ENCODE data around the gene BLMH. TPM values are rescaled to one million over a fixed set of nuclear protein-coding genes. Genes with fewer than 3 reads are reported as not detected.

BLMH gene
- total and polyA plus RNA-seq, 9 of the 15 experiments (the other 6 are each of a cell fraction or from before 2014, with no cell fraction given): 26.0 to 118 (median 67.3) TPM

DNA sequence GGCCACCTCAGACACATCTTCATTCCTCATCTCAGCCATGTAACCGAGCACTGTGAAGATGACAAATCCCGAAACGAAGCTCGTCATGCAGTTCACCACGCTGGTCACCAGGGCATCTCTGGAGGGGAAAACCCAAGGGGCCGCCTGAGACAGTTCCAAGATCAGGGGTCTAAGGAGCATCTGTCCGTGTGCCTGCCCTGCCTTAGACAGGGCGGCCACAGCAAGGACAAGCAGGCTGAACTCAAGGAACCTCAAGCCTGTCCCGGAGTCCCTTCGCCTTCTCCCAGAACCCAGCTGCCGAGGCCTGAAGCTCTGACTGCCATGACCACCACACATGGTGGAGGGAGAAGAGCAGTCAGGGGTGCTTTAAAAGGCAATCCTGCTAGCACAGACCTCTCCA is 79.0 kb downstream of the BLMH start:
- Histone ChIP-seq H3K4me2 (ENCODE audit: insufficient read depth, low read length) (no peak overlapping the region), H3K9me1 (ENCODE audit: control insufficient read depth, insufficient read depth, low read length) (no peaks in the 10 kb centered on the region), H3K4me3 (no peak overlapping the region), H3K27ac (ENCODE audit: extremely low read depth, low read depth, low read length) (no peak overlapping the region), H3K79me2 (ENCODE audit: control insufficient read depth, insufficient read depth, low read length) (no peaks in the 10 kb centered on the region), H4K20me1 (replicated peaks; ENCODE audit: control insufficient read depth, insufficient read depth, low read length) (no peaks in the 10 kb centered on the region), H3K36me3 (ENCODE audit: control insufficient read depth, insufficient read depth, low read length) (no peaks in the 10 kb centered on the region), H2AFZ (ENCODE audit: low read depth, low read length) (no peak overlapping the region), H3K27me3 (ENCODE audit: control insufficient read depth in 2 of 2, insufficient read depth in 2 of 2, low read length in 2 of 2) (peaks cover 7 to 30% of the 10 kb centered on the region in 2 experiments; a peak in 4 of 5 replicates), H3K9me3 (replicated peaks; ENCODE audit: control insufficient read depth, insufficient read depth, low read depth, low read length) (no peaks in the 10 kb centered on the region), H3K4me1 (replicated peaks in 1 of 2; ENCODE audit: control insufficient read depth in 2 of 2, insufficient read depth in 2 of 2, low read length in 2 of 2) (no peaks in the 10 kb centered on the region; a peak in 1 of 5 replicates), H3K9ac (ENCODE audit: insufficient read depth in 1 of 2, low read depth in 2 of 2, low read length in 2 of 2) (peak overlapping the region in 1 of 2 experiments; percentile 54; a peak in 1 of 4 replicates)
- WGBS (ENCODE audit: insufficient coverage, low coverage, missing lambda C conversion rate): 5% methylated on average over 8 of the region's 11 CpGs
- FAIRE-seq: no peak
- TF ChIP-seq, protein P1, sequence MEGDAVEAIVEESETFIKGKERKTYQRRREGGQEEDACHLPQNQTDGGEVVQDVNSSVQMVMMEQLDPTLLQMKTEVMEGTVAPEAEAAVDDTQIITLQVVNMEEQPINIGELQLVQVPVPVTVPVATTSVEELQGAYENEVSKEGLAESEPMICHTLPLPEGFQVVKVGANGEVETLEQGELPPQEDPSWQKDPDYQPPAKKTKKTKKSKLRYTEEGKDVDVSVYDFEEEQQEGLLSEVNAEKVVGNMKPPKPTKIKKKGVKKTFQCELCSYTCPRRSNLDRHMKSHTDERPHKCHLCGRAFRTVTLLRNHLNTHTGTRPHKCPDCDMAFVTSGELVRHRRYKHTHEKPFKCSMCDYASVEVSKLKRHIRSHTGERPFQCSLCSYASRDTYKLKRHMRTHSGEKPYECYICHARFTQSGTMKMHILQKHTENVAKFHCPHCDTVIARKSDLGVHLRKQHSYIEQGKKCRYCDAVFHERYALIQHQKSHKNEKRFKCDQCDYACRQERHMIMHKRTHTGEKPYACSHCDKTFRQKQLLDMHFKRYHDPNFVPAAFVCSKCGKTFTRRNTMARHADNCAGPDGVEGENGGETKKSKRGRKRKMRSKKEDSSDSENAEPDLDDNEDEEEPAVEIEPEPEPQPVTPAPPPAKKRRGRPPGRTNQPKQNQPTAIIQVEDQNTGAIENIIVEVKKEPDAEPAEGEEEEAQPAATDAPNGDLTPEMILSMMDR (IDR thresholded peaks at IDR 0.05 in 2 of 3, conservative IDR thresholded peaks at IDR 0.05 in 1 of 3; ENCODE audit: insufficient read depth in 2 of 3, low read depth in 1 of 3, low read length in 3 of 3): 0 out of 6 replicates have a peak, but pooled peaks of 1 of the 3 experiments have one; percentile 6
- no peak for TF ChIP-seq HNRNPUL1 (IDR thresholded peaks at IDR 0.05; ENCODE audit: low read length)
- in situ Hi-C loops (cut with MboI) (no loop called here), intact Hi-C loops (cut with micrococcal nuclease) (no loop called here)
- BruUV-seq (replicated peaks): no TSS peak
- CTCF ChIA-PET (ENCODE audit: low intra/inter-chr PET ratio): no interaction called here
- ATAC-seq: peak; percentile 71
- no peak for DNase-seq (ENCODE audit: extremely low read depth in 1 of 4, low spot score in 3 of 4)
- POLR2A ChIA-PET: interaction anchor here (0.7 to 1.3 kb wide), 3 partner anchors 9 to 25 kb away, joined by 3 to 6 read pairs (median 5); no protein-coding TSS in a partner anchor

DNA sequence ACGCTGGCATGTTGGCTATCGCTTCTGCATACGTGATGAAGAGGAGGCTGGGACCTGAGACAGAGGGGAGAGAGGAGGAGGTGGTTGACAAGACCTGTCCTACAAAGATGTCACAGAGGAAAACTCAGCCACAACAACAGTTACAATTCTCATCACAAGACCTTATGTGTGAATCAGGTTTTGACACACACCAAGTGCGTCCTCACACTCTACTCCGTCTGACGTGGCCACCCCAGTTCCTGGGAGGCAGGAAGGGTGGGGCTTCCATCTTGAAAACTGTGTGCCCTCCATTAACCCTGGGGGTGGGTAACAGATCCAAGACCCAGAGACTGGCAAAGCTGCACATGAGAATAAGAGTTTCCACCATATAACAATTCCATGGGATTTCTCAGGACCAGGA is 80.4 kb downstream of the BLMH start:
- Histone ChIP-seq H3K79me2 (ENCODE audit: control insufficient read depth, insufficient read depth, low read length) (no peaks in the 10 kb centered on the region), H3K4me3 (no peak overlapping the region), H4K20me1 (replicated peaks; ENCODE audit: control insufficient read depth, insufficient read depth, low read length) (no peaks in the 10 kb centered on the region), H3K4me2 (ENCODE audit: insufficient read depth, low read length) (no peak overlapping the region), H3K27me3 (ENCODE audit: control insufficient read depth in 2 of 2, insufficient read depth in 2 of 2, low read length in 2 of 2) (peaks cover 9 to 32% of the 10 kb centered on the region in 2 experiments; a peak in 4 of 5 replicates), H3K27ac (ENCODE audit: extremely low read depth, low read depth, low read length) (no peak overlapping the region), H3K36me3 (ENCODE audit: control insufficient read depth, insufficient read depth, low read length) (no peaks in the 10 kb centered on the region), H3K9ac (ENCODE audit: insufficient read depth in 1 of 2, low read depth in 2 of 2, low read length in 2 of 2) (no peak overlapping the region), H3K9me3 (replicated peaks; ENCODE audit: control insufficient read depth, insufficient read depth, low read depth, low read length) (no peaks in the 10 kb centered on the region), H2AFZ (ENCODE audit: low read depth, low read length) (0 out of 2 replicates have a peak overlapping the region, but pooled peaks have one; percentile 1), H3K9me1 (ENCODE audit: control insufficient read depth, insufficient read depth, low read length) (no peaks in the 10 kb centered on the region), H3K4me1 (replicated peaks in 1 of 2; ENCODE audit: control insufficient read depth in 2 of 2, insufficient read depth in 2 of 2, low read length in 2 of 2) (no peaks in the 10 kb centered on the region)
- ATAC-seq (no peak), FAIRE-seq (no peak), DNase-seq (ENCODE audit: extremely low read depth in 1 of 4, low spot score in 3 of 4) (no peak)
- ChIA-PET CTCF (ENCODE audit: low intra/inter-chr PET ratio) (no interaction called here), POLR2A (no interaction called here)
- 21% methylated on average over 6 of the region's 6 CpGs for WGBS (ENCODE audit: insufficient coverage, low coverage, missing lambda C conversion rate)
- intact Hi-C loops (cut with micrococcal nuclease) (no loop called here), in situ Hi-C loops (cut with MboI) (no loop called here)
- BruUV-seq (replicated peaks): no TSS peak
- TF ChIP-seq L3MBTL2 (IDR thresholded peaks at IDR 0.05): no peak
- TF ChIP-seq, protein P2, sequence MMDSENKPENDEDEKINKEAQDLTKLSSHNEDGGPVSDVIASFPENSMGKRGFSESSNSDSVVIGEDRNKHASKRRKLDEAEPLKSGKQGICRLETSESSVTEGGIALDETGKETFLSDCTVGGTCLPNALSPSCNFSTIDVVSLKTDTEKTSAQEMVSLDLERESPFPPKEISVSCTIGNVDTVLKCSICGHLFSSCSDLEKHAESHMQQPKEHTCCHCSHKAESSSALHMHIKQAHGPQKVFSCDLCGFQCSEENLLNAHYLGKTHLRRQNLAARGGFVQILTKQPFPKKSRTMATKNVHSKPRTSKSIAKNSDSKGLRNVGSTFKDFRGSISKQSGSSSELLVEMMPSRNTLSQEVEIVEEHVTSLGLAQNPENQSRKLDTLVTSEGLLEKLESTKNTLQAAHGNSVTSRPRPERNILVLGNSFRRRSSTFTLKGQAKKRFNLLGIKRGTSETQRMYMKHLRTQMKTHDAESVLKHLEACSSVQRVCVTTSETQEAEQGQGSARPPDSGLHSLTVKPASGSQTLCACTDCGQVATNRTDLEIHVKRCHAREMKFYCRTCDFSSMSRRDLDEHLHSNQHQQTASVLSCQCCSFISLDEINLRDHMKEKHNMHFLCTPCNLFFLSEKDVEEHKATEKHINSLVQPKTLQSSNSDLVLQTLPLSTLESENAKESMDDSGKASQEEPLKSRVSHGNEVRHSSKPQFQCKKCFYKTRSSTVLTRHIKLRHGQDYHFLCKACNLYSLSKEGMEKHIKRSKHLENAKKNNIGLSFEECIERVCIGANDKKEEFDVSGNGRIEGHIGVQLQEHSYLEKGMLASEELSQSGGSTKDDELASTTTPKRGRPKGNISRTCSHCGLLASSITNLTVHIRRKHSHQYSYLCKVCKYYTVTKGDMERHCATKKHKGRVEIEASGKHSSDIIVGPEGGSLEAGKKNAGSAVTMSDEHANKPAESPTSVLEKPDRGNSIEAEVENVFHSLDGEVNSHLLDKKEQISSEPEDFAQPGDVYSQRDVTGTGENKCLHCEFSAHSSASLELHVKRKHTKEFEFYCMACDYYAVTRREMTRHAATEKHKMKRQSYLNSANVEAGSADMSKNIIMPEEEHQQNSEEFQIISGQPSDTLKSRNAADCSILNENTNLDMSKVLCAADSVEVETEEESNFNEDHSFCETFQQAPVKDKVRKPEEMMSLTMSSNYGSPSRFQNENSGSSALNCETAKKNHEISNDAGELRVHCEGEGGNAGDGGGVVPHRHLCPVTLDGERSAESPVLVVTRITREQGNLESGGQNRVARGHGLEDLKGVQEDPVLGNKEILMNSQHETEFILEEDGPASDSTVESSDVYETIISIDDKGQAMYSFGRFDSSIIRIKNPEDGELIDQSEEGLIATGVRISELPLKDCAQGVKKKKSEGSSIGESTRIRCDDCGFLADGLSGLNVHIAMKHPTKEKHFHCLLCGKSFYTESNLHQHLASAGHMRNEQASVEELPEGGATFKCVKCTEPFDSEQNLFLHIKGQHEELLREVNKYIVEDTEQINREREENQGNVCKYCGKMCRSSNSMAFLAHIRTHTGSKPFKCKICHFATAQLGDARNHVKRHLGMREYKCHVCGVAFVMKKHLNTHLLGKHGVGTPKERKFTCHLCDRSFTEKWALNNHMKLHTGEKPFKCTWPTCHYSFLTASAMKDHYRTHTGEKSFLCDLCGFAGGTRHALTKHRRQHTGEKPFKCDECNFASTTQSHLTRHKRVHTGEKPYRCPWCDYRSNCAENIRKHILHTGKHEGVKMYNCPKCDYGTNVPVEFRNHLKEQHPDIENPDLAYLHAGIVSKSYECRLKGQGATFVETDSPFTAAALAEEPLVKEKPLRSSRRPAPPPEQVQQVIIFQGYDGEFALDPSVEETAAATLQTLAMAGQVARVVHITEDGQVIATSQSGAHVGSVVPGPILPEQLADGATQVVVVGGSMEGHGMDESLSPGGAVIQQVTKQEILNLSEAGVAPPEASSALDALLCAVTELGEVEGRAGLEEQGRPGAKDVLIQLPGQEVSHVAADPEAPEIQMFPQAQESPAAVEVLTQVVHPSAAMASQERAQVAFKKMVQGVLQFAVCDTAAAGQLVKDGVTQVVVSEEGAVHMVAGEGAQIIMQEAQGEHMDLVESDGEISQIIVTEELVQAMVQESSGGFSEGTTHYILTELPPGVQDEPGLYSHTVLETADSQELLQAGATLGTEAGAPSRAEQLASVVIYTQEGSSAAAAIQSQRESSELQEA (IDR thresholded peaks at IDR 0.05; ENCODE audit: low read depth): no peak

All from K562 (cell line).